ENCODE results near the gene PMFBP1.

PMFBP1 gene

GRCh38 chr16:72139908-72140307, 32.0 kb downstream of the PMFBP1 start:
- H3K27me3 ChIP-seq (ENCODE audit: insufficient read depth, low read length) = no peaks in the 10 kb centered on the region
- H4K20me1 ChIP-seq (ENCODE audit: insufficient read depth, low read length) = no peaks in the 10 kb centered on the region
- no peaks in the 10 kb centered on the region for H3K9me3 ChIP-seq (ENCODE audit: low read length)
- no peaks in the 10 kb centered on the region for H3F3A ChIP-seq (ENCODE audit: insufficient read depth, low read length)
- no peak overlapping the region for H3K9ac ChIP-seq (ENCODE audit: low read length)
- H3K27ac ChIP-seq (ENCODE audit: low read depth, low read length, poor library complexity, severe bottlenecking) = no peak overlapping the region
- no peaks in the 10 kb centered on the region for H3K9me2 ChIP-seq (ENCODE audit: low read depth, low read length)
- TF ChIP-seq, protein P1, sequence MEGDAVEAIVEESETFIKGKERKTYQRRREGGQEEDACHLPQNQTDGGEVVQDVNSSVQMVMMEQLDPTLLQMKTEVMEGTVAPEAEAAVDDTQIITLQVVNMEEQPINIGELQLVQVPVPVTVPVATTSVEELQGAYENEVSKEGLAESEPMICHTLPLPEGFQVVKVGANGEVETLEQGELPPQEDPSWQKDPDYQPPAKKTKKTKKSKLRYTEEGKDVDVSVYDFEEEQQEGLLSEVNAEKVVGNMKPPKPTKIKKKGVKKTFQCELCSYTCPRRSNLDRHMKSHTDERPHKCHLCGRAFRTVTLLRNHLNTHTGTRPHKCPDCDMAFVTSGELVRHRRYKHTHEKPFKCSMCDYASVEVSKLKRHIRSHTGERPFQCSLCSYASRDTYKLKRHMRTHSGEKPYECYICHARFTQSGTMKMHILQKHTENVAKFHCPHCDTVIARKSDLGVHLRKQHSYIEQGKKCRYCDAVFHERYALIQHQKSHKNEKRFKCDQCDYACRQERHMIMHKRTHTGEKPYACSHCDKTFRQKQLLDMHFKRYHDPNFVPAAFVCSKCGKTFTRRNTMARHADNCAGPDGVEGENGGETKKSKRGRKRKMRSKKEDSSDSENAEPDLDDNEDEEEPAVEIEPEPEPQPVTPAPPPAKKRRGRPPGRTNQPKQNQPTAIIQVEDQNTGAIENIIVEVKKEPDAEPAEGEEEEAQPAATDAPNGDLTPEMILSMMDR (IDR thresholded peaks at IDR 0.05; ENCODE audit: low read length) = no peak
- no peak for TF ChIP-seq EZH2 (IDR thresholded peaks at IDR 0.05; ENCODE audit: borderline replicate concordance, low read length)
- H3K4me2 ChIP-seq (ENCODE audit: low read length) = no peak overlapping the region
- no peaks in the 10 kb centered on the region for H3K4me1 ChIP-seq (ENCODE audit: insufficient read depth, low read length, severe bottlenecking)
- no peaks in the 10 kb centered on the region for H3K36me3 ChIP-seq (ENCODE audit: insufficient read depth, low read length)
- H2AFZ ChIP-seq (ENCODE audit: low read length) = no peak overlapping the region
- no peak overlapping the region for H3K4me3 ChIP-seq (ENCODE audit: low read depth, low read length, poor library complexity, severe bottlenecking)
- no peaks in the 10 kb centered on the region for H3K79me2 ChIP-seq (ENCODE audit: insufficient read depth, low read length)

DNA sequence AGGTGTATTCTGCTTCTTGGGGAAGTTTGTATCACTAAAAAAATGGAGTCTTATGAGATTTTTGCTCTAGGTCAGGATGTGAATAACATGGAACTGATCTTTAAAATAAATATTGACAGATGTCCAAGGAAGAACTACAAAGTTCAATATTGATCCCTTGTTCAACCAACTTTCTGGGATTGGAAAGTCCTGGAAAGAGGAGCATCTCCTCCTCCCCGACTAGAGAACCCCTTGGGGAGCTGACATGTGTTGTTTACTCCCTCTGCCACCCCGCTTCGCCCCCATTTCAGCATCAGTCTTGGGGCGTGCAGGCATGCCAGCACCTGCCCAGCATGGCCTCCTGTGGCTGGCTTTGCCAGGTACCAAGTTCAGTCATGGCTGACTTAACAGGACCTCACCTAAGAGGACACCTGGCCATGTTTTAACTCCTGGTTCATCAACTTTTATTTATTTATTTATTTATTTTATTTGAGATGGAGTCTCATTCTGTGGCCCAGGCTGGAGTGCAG, 33.8 kb downstream of the PMFBP1 start:
- H3K4me1 ChIP-seq (ENCODE audit: insufficient read depth, low read length, severe bottlenecking) = no peaks in the 10 kb centered on the region
- H3K27ac ChIP-seq (ENCODE audit: low read depth, low read length, poor library complexity, severe bottlenecking) = no peak overlapping the region
- no peaks in the 10 kb centered on the region for H3K79me2 ChIP-seq (ENCODE audit: insufficient read depth, low read length)
- no peaks in the 10 kb centered on the region for H3K9me3 ChIP-seq (ENCODE audit: low read length)
- no peaks in the 10 kb centered on the region for H3K27me3 ChIP-seq (ENCODE audit: insufficient read depth, low read length)
- H3F3A ChIP-seq (ENCODE audit: insufficient read depth, low read length) = no peaks in the 10 kb centered on the region
- no peak overlapping the region for H2AFZ ChIP-seq (ENCODE audit: low read length)
- no peaks in the 10 kb centered on the region for H3K9me2 ChIP-seq (ENCODE audit: low read depth, low read length)
- no peaks in the 10 kb centered on the region for H4K20me1 ChIP-seq (ENCODE audit: insufficient read depth, low read length)
- no peak overlapping the region for H3K4me2 ChIP-seq (ENCODE audit: low read length)
- H3K36me3 ChIP-seq (ENCODE audit: insufficient read depth, low read length) = no peaks in the 10 kb centered on the region
- no peak overlapping the region for H3K4me3 ChIP-seq (ENCODE audit: low read depth, low read length, poor library complexity, severe bottlenecking)
- H3K9ac ChIP-seq (ENCODE audit: low read length) = no peak overlapping the region
- TF ChIP-seq EZH2 (IDR thresholded peaks at IDR 0.05; ENCODE audit: borderline replicate concordance, low read length) = no peak
- TF ChIP-seq, protein P1 (IDR thresholded peaks at IDR 0.05; ENCODE audit: low read length) = no peak

DNA sequence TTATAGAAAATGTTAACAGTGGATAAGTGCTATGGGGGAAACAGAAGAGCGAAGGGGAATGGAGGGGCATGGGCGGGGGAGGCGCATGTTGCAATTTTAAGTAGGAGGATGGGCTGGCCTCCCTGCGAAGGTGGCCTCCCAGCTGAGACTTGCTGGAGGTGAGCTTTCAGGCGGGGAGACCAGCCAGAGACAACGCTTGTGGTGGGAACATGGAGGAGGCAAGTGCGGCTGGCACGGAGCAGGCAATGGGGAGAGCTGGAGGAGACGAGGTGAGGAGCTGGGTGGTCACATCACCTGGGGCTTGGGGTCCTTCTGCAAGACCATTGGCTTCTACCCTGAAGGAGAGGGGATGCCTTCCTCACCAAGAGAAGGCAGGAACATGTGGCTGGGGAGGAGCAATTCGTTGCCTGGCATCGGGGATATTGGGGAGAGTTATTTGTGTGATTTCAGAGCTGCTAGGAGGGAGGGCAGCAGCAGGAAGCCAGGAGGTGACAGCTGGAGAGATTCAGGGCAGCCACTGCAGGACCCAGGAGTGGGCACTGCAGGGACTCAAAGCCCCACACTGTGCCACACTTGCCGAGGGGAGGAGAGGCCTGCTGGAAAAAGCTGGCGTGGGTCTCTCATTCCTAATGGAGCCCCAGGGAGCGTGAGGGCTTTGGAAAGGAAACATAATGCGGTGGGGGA, 34.4 kb downstream of the PMFBP1 start:
- no peaks in the 10 kb centered on the region for H3K36me3 ChIP-seq (ENCODE audit: insufficient read depth, low read length)
- no peaks in the 10 kb centered on the region for H3K79me2 ChIP-seq (ENCODE audit: insufficient read depth, low read length)
- no peaks in the 10 kb centered on the region for H3F3A ChIP-seq (ENCODE audit: insufficient read depth, low read length)
- TF ChIP-seq, protein P1 (IDR thresholded peaks at IDR 0.05; ENCODE audit: low read length) = no peak
- no peaks in the 10 kb centered on the region for H3K9me3 ChIP-seq (ENCODE audit: low read length)
- H3K4me1 ChIP-seq (ENCODE audit: insufficient read depth, low read length, severe bottlenecking) = no peaks in the 10 kb centered on the region
- H3K4me2 ChIP-seq (ENCODE audit: low read length) = no peak overlapping the region
- no peak overlapping the region for H3K9ac ChIP-seq (ENCODE audit: low read length)
- H3K4me3 ChIP-seq (ENCODE audit: low read depth, low read length, poor library complexity, severe bottlenecking) = no peak overlapping the region
- no peak overlapping the region for H2AFZ ChIP-seq (ENCODE audit: low read length)
- H3K27ac ChIP-seq (ENCODE audit: low read depth, low read length, poor library complexity, severe bottlenecking) = no peak overlapping the region
- H4K20me1 ChIP-seq (ENCODE audit: insufficient read depth, low read length) = no peaks in the 10 kb centered on the region
- H3K9me2 ChIP-seq (ENCODE audit: low read depth, low read length) = no peaks in the 10 kb centered on the region
- H3K27me3 ChIP-seq (ENCODE audit: insufficient read depth, low read length) = no peaks in the 10 kb centered on the region
